ENCODE data around the gene UTF1. TPM values are rescaled to one million over a fixed set of nuclear protein-coding genes. Genes with fewer than 3 reads are reported as not detected.

UTF1 gene
- total and polyA plus RNA-seq, 2 of the 8 experiments (the other 6 are each of a cell fraction or from before 2014, with no cell fraction given): 0.47 to 21.8 TPM

- DNase-seq (ENCODE audit: low read depth in 1 of 2, low spot score in 2 of 2) (no peak), FAIRE-seq (no peak)
- no peak overlapping the region for H3K23ac ChIP-seq (ENCODE audit: insufficient read length)
- no peaks in the 10 kb centered on the region; a peak in 1 of 4 replicates for H3K9me3 ChIP-seq (ENCODE audit: insufficient read depth in 2 of 2, low read depth in 1 of 2, low read length in 1 of 2)
- H3K36me3 ChIP-seq (ENCODE audit: control insufficient read depth in 2 of 4, insufficient read depth in 4 of 4, low read length in 3 of 4): peaks cover 0 to 2% (median 0%) of the 10 kb centered on the region in 4 experiments; a peak in 3 of 8 replicates
- H3K79me1 ChIP-seq (ENCODE audit: low read depth, low read length): no peaks in the 10 kb centered on the region
- no peak overlapping the region; the same call in 1 of the 2 replicates for H2BK5ac ChIP-seq (ENCODE audit: low read depth, low read length)
- ChIA-PET CTCF (ENCODE audit: partially characterized antibody) (no interaction called here), POLR2A (ENCODE audit: partially characterized antibody) (interaction anchor here (2.3 kb wide), 1 partner anchor 9 kb away, joined by 8 read pairs; no protein-coding TSS in a partner anchor)
- no peak overlapping the region for H3K4ac ChIP-seq (replicated peaks; ENCODE audit: insufficient read length, low read depth, low read length)
- 90% methylated on average over 19 of the region's 20 CpGs; no CpG with 5 or more reads in 1 of the 2 experiments for WGBS, 2 experiments (ENCODE audit: extremely low coverage in 1 of 2, insufficient coverage in 1 of 2, insufficient read length in 1 of 2, insufficient replicate concordance in 2 of 2, low coverage in 1 of 2, low lambda C conversion rate in 2 of 2, missing lambda C conversion rate in 1 of 2)
- no peaks in the 10 kb centered on the region; a peak in 1 of 7 replicates for H3K4me1 ChIP-seq (replicated peaks in 1 of 4; ENCODE audit: control insufficient read depth in 3 of 4, insufficient read depth in 4 of 4, low read length in 3 of 4)
- H2AK5ac ChIP-seq (ENCODE audit: low read depth, low read length): no peak overlapping the region
- H3K27ac ChIP-seq (ENCODE audit: low read depth, low read length): no peak overlapping the region
- H2BK15ac ChIP-seq (ENCODE audit: low read length): no peak overlapping the region
- no peak overlapping the region for H3K9ac ChIP-seq (replicated peaks in 1 of 4; ENCODE audit: extremely low read depth in 1 of 4, low read depth in 3 of 4, low read length in 3 of 4)
- no peak overlapping the region for H3K56ac ChIP-seq (replicated peaks; ENCODE audit: insufficient read length, low read depth, low read length)
- H3K14ac ChIP-seq (ENCODE audit: insufficient read length): no peak overlapping the region
- peak overlapping the region; percentile 74 for H4K91ac ChIP-seq (replicated peaks; ENCODE audit: insufficient read length, low read length)
- peaks cover 8% of the 10 kb centered on the region for H3K23me2 ChIP-seq (ENCODE audit: low read depth, low read length)
- H2BK120ac ChIP-seq (replicated peaks; ENCODE audit: low read depth, low read length): no peak overlapping the region
- no peak overlapping the region for H3K18ac ChIP-seq (ENCODE audit: extremely low read depth, low read length)
- no peaks in the 10 kb centered on the region for H3K79me2 ChIP-seq (ENCODE audit: control insufficient read depth in 1 of 2, insufficient read depth in 2 of 2, low read length in 2 of 2)
- H2BK12ac ChIP-seq (ENCODE audit: low read depth, low read length): peak overlapping the region; percentile 43; the same call in 1 of the 2 replicates
- H4K8ac ChIP-seq (ENCODE audit: extremely low read depth, insufficient read depth, low read length): 0 out of 2 replicates have a peak overlapping the region, but pooled peaks have one; percentile 25
- H2BK20ac ChIP-seq (ENCODE audit: low read length): no peak overlapping the region
- peaks cover 2 to 12% of the 10 kb centered on the region in 2 experiments for H4K20me1 ChIP-seq (replicated peaks in 1 of 2; ENCODE audit: control insufficient read depth in 1 of 2, insufficient read depth in 2 of 2, low read length in 2 of 2)
- no peak overlapping the region for H3K4me2 ChIP-seq (ENCODE audit: insufficient read depth in 1 of 2, low read depth in 2 of 2, low read length in 2 of 2)
- H3K27me3 ChIP-seq (replicated peaks in 1 of 4; ENCODE audit: control insufficient read depth in 3 of 4, extremely low read depth in 1 of 4, insufficient read depth in 3 of 4, low read length in 3 of 4): no peaks in the 10 kb centered on the region; a peak in 1 of 7 replicates
- no peak overlapping the region for H3K4me3 ChIP-seq (ENCODE audit: extremely low read depth in 1 of 4, insufficient read depth in 2 of 4, low read depth in 3 of 4, low read length in 4 of 4)
- H4K5ac ChIP-seq (ENCODE audit: insufficient read length, low read depth, low read length): no peak overlapping the region
- no peak overlapping the region for H2AFZ ChIP-seq (ENCODE audit: low read length)
- TF ChIP-seq JUND (IDR thresholded peaks at IDR 0.05; ENCODE audit: low read length) (no peak), CBX8 (IDR thresholded peaks at IDR 0.05; ENCODE audit: borderline replicate concordance, low read depth, low read length) (no peak), JUN (IDR thresholded peaks at IDR 0.05; ENCODE audit: low read depth, low read length) (no peak), CBX5 (IDR thresholded peaks at IDR 0.05; ENCODE audit: low read depth, low read length) (no peak), KDM1A (IDR thresholded peaks at IDR 0.05; ENCODE audit: borderline replicate concordance, low read length) (no peak), SRF (IDR thresholded peaks at IDR 0.05; ENCODE audit: low read depth, low read length) (no peak), BRCA1 (IDR thresholded peaks at IDR 0.05; ENCODE audit: low read depth, low read length) (no peak), CTCF (IDR thresholded peaks at IDR 0.05; ENCODE audit: control extremely low read depth in 1 of 3, insufficient read depth in 1 of 3, low read depth in 1 of 3, low read length in 3 of 3) (no peak), ASH2L (IDR thresholded peaks at IDR 0.05; ENCODE audit: low read length) (no peak), KDM4A (IDR thresholded peaks at IDR 0.05; ENCODE audit: low read depth, low read length, severe bottlenecking) (no peak), ZNF274 (IDR thresholded peaks at IDR 0.05; ENCODE audit: borderline replicate concordance, extremely low read depth, low read length) (no peak), CHD2 (IDR thresholded peaks at IDR 0.05; ENCODE audit: low read length) (no peak)
These were observed 20.4 kb upstream of the UTF1 start for GRCh38 chr10:133209641-133210040.
